HG03520 (cell line): ENCODE measurements around the gene MAP3K1.
"Not testable (repeated sequence)": the region's sequence is repeated elsewhere in the genome, so short reads cannot be mapped to it uniquely, and the experiment has no call there.

ENCODE experiments used
- ATAC-seq: cut with Tn5 transposase; IDR thresholded peaks from one replicate; pipeline ENCODE4 v1.9.1; 2021; ENCODE audit warnings: mild to moderate bottlenecking, moderate library complexity; ENCODE audit not compliant: unreplicated experiment

The MAP3K1 gene

DNA sequence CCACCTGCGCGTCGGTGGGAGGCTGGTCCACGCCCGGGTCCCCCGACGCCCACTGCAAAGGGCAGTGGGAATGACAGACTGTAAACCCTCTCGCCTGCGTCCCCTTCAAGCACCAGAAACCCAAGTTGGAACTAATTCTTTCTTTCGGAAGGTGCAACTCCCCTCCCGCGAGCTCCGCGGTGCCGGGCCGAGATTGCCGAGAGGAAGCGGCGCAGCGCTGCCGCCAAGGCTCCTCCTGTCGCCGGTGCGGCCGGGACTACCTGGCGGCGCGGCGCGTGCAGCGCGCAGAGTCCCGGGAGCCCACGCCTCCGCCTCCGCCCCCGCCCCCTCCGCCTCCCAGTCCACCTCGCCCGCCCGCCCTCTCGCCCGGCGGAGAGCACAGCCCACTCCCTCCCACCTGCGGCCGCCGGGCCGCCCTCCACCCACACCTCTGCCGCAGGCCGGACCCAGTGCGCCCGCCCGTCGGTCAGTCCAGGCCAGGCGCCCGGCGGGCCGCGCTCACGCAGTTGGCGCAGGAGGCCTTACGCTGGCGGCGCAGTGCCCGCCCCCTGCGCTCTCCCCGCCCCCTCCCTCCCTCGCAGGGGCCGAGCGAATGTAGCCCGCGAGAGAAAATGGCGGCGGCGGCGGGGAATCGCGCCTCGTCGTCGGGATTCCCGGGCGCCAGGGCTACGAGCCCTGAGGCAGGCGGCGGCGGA is at the start of gene MAP3K1:
Gene MAP3K1, plus strand, starts transcription at position 587 of the 695 bp plus-strand sequence. Its CDS starts 25 bp downstream, at position 612.
- peak; percentile 43 for ATAC-seq

DNA sequence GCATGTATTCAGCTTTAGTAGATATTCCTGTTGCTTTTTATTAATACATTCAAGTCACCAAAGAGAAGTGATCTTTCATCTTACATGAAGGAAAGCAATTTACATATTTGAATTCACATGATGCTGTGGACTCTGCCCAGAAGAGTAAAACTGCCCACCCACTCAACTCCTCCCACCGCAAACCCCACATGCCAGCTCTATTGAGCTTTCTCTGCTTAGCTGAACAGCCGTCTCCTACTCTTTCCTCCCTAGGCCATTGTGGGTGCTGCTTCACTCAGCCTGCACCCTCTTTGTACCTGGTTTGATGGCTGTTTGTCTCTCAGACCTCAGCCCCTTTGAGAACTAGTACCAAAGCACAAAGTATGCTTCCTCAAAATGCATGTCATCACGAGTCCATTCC is 48.4 kb upstream of the MAP3K1 start:
- ATAC-seq, result no peak

DNA sequence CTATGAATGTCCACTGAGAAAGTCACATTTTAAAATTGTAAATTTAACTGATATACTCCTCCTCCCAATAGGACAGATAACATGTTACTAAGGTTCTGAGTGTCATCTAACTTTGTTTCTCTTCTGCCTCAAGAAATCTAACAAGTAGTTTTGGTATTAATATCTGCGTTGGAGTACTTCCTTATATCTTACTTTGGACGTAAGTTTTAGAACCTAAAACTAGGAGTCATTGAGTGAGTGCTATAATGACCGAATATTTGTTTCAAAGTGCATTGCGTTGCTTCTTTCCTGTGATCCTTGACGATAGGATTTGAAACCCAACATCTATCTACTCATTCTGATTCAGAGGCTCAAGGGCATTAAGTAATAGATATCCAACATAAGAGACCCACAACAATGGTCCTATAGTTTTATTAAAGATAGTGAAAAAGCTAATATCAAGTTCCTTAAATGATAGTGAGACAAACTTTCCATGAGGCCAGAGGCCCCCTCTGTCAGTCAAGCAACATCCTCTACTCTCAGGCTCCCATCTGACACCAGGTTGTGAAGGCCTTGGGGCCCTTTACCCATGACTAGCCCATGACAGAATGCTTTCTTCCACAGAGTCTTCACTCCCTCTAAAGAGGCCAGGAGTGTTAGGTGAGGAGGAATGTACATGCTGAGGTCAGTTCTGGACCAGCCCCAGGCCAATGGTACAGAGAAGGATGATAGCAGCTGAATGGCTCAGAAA is 45.3 kb upstream of the MAP3K1 start:
- ATAC-seq, result no peak

DNA sequence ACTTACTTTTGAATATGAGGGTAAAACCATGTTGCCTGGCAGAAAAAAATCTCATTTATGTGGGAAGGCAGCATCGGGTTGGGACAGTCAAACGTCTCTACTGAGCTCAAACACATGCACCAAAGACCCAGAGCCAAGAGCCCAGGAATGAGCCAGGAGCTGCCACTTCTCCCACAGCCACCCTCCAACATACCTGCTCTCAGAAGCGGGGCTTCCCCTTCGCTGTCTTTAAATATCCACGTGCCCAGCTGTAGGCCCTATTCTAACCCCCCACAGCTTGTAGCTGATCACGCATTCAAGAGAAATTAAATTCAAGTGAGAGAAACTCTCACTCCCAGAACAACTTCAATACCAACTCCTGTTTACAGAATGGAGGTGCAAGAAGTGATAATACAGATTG is 42.6 kb upstream of the MAP3K1 start:
- no peak for ATAC-seq

DNA sequence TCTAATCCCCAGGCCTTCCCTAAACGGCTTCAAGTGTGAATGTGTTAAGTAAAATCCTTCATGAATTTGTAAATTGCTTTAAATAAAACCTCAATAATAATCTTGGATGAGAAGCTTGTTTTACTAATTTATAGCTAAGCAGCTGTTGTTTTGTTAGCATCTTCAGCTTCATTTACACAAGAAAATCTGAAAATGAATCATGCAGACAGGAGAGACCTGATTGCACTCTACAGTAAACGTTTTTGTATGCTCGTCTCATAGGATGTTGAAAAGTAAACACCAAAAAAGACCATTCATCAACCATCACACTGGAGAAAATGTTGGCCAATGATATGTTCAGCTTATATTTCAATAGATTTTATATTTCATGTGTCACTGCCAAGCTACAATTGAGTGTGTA is 40.4 kb upstream of the MAP3K1 start:
- ATAC-seq, result no peak

DNA sequence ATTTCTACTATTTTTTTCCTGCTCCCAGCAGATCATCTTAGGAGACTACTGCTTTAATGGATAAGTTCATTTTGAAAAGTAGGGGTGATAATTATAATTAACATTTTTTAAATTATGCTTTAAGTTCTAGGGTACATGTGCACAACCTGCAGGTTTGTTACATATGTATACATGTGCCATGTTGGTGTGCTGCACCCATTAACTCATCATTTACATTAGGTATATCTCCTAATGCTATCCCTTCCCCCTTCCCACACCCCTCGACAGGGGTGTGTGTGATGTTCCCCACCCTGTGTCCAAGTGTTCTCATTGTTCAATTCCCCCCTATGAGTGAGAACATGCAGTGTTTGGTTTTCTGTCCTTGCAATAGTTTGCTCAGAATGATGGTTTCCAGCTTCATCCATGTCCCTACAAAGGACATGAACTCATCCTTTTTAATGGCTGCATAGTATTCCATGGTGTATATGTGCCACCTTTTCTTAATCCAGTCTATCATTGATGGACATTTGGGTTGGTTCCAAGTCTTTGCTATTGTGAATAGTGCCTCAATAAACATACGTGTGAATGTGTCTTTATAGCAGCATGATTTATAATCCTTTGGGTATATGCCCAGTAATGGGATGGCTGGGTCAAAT is 39.0 kb upstream of the MAP3K1 start:
- not testable (repeated sequence) for ATAC-seq

DNA sequence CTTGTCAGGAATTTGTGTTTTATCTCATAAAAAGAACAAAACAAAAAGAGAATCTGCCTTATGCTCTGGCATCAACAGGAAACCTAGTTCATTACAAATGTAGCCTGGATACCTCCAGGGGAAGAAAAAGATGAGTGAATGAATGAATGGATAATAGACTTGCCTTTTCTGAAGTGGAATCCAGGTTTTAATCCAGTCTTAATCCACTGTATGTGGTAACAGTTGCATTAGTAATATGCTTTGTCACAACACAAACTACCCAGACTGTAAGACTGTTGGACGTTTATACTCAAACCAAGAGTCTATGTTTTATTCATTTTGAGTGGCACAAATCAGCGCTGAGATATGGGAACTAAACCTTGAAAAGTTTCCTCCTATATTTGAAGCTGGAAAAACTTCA is 32.1 kb upstream of the MAP3K1 start:
- no peak for ATAC-seq

DNA sequence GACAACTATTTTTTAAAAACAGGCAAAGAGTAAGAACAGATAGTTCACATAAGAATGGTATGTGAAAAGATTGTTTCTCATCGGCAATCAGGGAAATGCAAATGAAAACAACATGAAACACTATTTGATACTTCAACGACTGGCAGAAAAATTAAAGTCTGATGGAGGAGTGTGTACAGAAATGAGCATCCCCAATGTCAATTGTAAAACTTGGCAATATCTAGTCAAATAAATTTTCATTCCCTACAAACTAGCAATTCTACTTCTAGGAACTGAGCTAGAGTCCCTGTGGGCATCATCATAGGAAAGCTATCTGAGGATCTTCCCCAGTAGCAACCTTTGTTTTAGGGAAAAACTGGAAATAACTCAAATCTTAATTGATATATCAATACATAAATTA is 29.0 kb upstream of the MAP3K1 start:
- ATAC-seq, result no peak

DNA sequence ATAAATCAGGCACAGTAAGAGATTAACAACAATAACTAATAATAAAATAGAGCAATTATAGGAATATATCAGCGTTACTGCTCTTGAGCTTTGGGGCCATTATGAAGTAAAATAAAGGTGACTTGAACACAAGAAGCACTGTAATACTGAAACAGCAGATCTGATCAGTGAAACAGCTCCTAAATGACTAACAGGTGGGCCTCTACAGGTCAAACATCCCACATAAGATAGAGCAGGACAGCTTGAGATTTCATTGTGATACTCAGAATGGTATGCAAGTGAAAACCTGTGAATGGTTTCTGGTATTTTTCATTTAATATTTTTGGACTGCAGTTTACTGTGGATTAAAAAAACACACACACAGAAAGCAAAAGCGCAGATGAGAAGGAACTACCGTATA is 24.0 kb upstream of the MAP3K1 start:
- peak; percentile 95 for ATAC-seq

DNA sequence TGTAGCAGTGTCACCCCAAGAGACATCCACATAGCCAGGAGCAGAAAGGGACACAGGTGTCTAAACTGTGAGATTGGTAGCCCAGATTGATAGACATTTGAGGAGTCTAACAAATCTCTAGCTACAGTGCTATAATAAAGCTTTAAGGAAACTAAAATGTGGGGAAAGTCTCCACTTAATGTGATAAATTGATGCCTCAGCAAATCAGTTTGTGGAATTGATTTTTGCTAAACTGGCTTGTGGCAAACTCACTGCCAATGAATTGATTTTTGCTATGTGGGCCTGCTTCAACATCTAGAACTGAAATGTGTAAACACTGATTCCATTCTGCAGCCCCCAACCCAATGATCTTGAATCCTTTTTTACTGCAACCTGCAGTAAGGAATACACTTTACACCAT is 16.8 kb upstream of the MAP3K1 start:
- ATAC-seq, result no peak

DNA sequence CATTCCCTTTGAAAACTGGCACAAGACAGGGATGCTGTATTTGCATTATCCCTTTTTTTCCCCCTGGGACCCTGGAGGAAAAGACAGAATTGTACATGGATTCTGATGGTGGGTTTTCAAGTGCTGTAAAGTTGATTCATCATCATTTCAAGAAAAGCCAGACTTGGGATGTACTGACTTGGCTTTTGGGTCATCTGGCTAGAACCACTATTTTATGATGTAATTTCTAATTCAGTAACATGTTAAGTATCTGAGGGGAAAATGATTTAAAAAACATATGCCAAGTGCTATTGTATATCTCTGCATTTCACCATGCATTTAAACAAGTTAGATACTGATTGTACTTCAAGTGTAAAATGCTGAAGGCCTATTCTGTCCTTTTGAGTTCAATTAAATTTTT is 15.2 kb upstream of the MAP3K1 start:
- ATAC-seq, result no peak

DNA sequence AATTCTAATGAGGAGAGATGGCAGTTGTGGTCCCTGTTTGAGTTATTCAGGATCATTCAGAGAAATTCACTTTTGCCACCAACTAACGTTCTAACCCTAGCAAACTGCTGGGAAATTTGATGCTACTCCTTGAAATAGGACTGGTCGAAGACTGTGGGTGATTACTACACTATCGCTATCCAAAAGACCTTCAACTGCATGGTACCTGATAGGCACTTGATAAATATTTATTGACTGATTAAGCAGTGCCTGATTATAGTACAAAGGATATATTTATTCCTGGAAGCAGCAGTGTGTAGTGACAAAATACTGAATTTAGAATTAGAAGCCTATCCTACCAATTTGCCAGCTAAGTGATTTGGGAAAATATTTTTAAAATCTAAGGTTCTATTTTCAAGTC is 14.1 kb upstream of the MAP3K1 start:
- no peak for ATAC-seq

DNA sequence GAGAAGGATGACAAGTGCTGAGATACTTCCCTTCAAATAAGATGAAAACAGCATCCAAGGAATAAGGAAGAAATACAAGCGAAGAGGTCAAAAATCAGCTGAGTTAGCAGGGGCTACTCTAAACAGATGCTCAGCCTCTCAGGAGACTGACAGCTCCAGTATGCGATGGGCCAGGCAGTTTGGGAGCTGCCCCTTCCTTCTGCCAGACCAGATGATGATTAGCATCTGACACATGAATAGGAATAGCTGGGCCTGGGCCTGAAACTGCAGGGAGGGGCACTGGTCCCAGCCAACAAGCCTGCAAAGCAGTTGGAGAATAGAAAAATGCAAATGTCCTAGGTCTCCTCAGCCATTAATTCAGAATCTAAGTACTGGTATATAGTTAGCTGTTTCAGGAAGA is 13.1 kb upstream of the MAP3K1 start:
- no peak for ATAC-seq

DNA sequence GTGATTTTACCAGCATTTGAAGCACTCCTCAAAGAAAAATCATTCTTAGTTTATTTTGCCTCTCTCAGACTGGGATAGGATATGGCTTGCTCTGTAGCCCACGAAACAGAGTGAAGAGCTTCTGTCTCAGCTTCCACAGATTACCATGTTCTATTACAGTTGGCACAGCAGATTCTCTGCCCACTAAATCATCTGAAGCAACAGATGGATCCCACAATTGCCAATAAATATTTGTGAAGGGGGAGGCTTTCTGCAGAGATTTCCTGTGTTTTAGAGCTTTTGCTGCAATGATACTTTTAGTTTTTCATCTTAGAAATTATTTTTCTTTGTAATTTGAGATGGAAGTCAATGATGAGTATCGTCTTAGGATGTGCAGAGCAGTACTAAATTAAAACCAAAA is 12.3 kb upstream of the MAP3K1 start:
- no peak for ATAC-seq

DNA sequence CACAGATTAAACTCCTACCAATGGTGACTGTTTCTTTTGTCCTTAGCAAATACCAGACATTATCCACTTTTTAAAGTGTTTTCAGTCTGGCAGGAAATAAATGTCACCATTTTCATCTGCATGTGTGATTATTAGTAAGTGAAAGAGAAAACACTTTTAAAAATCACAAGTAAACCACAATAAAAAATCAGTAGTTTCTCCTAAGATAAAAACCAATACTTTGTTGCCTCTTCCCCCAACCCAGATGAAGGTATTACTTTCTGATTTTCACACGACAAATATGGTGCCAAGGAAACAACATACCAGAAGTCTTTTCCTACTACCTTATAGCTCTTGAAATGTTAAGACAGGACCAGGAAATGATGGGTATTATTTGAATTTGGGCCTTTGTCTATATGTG is 11.5 kb upstream of the MAP3K1 start:
- ATAC-seq, result no peak

DNA sequence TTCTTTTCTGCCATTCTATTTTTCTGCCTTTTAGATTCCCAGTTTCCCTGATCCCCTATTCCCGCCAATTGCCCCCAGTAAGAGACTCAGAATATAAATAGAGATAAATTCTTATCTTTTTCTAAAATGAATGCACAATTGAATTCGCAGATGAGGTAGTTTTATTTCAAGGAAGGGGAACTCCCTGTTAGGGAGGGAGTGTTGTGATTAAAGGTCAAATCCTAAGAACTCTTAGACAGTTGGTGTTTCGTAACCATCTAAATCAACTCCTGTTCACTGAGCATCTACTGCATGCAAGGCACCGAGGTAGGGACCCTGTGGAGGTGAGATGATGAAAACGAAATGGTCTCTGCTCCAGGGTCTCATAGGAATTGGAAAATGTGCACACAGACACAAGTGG is 7.7 kb upstream of the MAP3K1 start:
- ATAC-seq, result no peak

DNA sequence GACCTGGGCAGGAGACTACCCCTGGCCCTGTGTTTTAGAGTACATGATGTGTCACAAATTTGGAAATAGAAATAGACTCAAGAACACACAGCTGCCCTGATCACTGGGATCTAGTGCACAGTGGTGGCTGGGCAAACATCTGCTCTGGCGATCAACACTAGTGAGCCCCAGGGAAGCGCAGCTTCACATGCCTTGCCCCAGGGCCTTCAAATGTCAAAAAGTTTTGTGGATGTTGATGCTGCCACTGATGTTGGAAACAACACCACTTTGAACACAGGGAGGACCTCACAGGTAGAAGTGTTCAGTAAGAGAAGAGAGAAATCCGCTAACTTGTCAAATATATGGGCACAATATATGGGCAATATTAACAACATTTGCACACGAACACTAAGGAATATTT is 7.1 kb upstream of the MAP3K1 start:
- no peak for ATAC-seq

DNA sequence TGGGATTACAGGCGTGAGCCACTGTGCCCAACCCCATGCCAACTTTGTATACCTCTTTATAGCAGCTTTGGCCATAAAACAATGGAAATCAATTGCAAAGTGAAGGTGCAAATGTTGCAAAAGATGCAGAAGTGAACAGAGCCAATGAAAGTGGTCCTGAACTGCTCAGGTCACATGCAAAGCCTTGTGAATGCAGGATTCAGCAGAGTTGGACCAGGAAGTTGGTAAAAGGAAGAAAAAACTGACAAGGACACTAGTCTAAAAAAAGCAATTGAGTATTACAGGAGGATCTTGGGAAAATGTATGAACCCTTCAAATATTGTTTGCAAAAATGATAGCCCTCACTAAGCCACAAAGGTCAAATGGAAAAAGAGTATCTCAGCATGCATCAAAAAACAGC is 4.5 kb upstream of the MAP3K1 start:
- ATAC-seq, result no peak

DNA sequence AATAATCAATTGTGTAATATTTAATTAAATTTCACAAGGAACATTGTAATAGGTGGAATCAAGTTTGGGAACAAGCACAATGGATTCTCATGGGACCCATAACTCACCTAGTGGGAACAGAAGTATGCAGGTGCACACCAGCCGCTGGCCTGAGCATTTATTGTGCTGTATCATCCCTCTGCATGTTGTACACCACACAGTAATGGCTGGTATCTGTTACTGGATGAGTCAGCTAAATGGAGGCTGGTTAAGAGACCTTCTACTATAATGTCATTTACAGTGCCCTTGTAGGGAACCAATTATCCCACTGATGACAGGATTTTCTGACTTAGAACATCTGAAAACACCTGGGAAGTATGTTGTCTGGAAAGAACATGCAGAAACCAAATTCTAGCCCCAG is 3.2 kb upstream of the MAP3K1 start:
- no peak for ATAC-seq

DNA sequence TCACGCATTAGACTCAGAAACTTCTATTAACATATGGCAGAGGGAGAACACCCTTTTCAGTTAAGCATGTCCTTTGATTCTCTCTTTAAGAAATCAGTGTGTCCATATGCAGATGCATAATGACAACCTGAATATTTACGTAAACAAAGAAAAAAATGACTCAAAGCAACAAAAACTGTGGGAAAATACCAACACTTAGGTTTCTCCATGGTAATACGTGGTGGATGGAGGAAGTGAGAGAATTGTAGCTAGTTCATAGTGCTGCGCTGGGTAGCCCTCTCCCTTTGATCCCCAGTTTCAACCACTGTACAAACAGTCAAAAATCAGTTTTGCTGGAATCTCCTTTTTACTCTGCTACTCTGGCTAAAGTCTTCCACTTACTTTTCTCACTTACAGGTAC is 2.0 kb upstream of the MAP3K1 start:
- ATAC-seq, result no peak

DNA sequence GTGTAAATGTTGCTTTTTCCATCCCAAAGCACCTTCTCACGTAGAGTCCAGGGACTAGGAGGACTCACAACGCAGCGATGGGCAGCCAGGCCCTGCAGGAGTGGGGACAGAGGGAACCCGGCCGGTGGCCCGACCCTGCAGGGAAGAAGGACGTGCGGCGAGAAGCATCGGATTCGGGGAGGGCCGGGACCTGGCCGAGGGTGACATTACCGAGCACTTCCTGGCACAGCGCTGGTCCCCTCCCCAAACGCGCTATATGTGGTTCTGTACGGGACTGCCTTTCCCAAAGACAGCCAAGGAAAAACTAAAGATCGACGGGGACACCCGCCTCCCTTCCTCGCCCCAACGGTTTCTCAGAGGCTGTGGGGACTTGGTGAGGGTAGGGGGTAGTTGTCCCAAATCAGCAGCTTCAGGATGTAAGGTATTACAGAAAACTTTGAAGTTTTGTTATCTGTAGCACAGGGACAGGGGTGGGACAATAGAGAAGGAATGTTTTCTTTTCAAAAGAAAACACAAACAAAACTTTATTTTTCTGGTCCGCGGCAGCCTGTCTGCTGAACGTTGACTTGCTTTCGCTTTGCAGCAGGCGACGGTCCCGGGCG is 887 bp upstream of the MAP3K1 start:
- ATAC-seq, result no peak
